Nephron (organoid): Measurements from ENCODE around the gene GAL.
A peak's percentile ranks its signal among the peaks of the same experiment; 100 is the strongest.

Source experiments
- H3K27ac Mint-ChIP-seq, 3 experiments: 2 replicates each; pipeline ENCODE4 v1.8.0; 2020; ENCODE audit warnings: mixed read lengths in 3 of 3, mild to moderate bottlenecking in 2 of 3, moderate library complexity in 1 of 3
- H3K27me3 Mint-ChIP-seq: 2 replicates; pipeline ENCODE4 v1.8.0; 2021; ENCODE audit warnings: low read depth, mild to moderate bottlenecking, moderate library complexity, mixed read lengths
- H3K36me3 Mint-ChIP-seq: 2 replicates; pipeline ENCODE4 v1.8.0; 2020; ENCODE audit warnings: low read depth, mixed read lengths
- H3K4me1 Mint-ChIP-seq: 2 replicates; pipeline ENCODE4 v1.8.0; 2020; ENCODE audit warnings: mixed read lengths
- H3K4me3 Mint-ChIP-seq, 3 experiments: 2 replicates each; pipeline ENCODE4 v1.8.0; 2020; ENCODE audit warnings: mild to moderate bottlenecking in 3 of 3, mixed read lengths in 3 of 3, moderate library complexity in 2 of 3
- H3K9me3 Mint-ChIP-seq: 2 replicates; pipeline ENCODE4 v1.8.0; 2020; ENCODE audit warnings: mixed read lengths
- CTCF ChIP-seq, 3 experiments: fragments of 200-600 bp; sonication (generic); IDR thresholded peaks; one replicate each; pipeline ENCODE4 v1.5.0; 2021; ENCODE audit warnings: antibody characterized with exemption in 3 of 3; ENCODE audit not compliant: unreplicated experiment in 3 of 3

GAL gene

GRCh38 chr11:68687986-68688385 lies 3.6 kb downstream of the GAL start:
- Mint-ChIP-seq H3K27me3 (peaks cover 81% of the 10 kb centered on the region), H3K9me3 (no peaks in the 10 kb centered on the region), H3K4me1 (peaks cover 19% of the 10 kb centered on the region), H3K27ac (no peak overlapping the region), H3K36me3 (no peaks in the 10 kb centered on the region), H3K4me3 (no peak overlapping the region)
- no peak for TF ChIP-seq CTCF (IDR thresholded peaks at IDR 0.05; ENCODE audit: unreplicated experiment in 3 of 3)

- peaks cover 72% of the 10 kb centered on the region for H3K27me3 Mint-ChIP-seq
- no peak for TF ChIP-seq CTCF (IDR thresholded peaks at IDR 0.05; ENCODE audit: unreplicated experiment in 3 of 3)
- no peak overlapping the region for H3K27ac Mint-ChIP-seq
- H3K4me3 Mint-ChIP-seq, result no peak overlapping the region
- no peaks in the 10 kb centered on the region for H3K9me3 Mint-ChIP-seq
- no peaks in the 10 kb centered on the region for H3K36me3 Mint-ChIP-seq
- peaks cover 17% of the 10 kb centered on the region for H3K4me1 Mint-ChIP-seq
Observed at GRCh38 chr11:68688881-68689280, 4.5 kb downstream of the GAL start.

- Mint-ChIP-seq H3K36me3 (no peaks in the 10 kb centered on the region), H3K9me3 (no peaks in the 10 kb centered on the region), H3K4me1 (peaks cover 17% of the 10 kb centered on the region), H3K27me3 (peaks cover 76% of the 10 kb centered on the region), H3K4me3 (no peak overlapping the region), H3K27ac (peak overlapping the region in 1 of 3 experiments; percentile 48)
- TF ChIP-seq CTCF (IDR thresholded peaks at IDR 0.05; ENCODE audit: unreplicated experiment in 3 of 3), result no peak
Observed at GRCh38 chr11:68689737-68690625, 5.6 kb downstream of the GAL start.

DNA sequence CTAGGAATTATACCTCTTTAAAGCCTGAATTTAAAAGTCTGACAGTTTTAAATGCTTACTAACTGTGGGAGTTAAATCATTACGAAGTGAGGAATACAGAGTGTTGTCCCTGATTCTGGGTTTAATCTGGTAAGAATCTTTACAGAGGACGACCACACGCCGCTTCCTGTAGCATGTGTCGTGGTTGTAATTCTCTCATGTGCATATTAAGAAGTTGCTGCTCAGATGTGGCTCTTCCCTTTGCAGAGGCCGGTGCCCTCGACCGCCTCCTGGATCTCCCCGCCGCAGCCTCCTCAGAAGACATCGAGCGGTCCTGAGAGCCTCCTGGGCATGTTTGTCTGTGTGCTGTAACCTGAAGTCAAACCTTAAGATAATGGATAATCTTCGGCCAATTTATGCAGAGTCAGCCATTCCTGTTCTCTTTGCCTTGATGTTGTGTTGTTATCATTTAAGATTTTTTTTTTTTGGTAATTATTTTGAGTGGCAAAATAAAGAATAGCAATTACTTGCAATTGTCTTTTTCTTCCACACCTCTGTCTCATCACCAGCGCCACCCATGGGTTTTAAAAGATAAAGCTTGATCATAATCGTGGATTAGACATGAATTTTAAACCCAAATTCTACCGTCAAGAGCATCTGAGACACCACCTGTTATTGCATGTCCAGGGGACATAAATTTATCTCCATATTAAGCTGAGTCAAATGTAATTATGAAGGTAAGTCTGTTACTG lies 6.5 kb downstream of the GAL start:
- Mint-ChIP-seq H3K27me3 (peaks cover 72% of the 10 kb centered on the region), H3K4me3 (no peak overlapping the region), H3K36me3 (no peaks in the 10 kb centered on the region), H3K9me3 (no peaks in the 10 kb centered on the region), H3K27ac (no peak overlapping the region), H3K4me1 (peaks cover 17% of the 10 kb centered on the region)
- no peak for TF ChIP-seq CTCF (IDR thresholded peaks at IDR 0.05; ENCODE audit: unreplicated experiment in 3 of 3)

DNA sequence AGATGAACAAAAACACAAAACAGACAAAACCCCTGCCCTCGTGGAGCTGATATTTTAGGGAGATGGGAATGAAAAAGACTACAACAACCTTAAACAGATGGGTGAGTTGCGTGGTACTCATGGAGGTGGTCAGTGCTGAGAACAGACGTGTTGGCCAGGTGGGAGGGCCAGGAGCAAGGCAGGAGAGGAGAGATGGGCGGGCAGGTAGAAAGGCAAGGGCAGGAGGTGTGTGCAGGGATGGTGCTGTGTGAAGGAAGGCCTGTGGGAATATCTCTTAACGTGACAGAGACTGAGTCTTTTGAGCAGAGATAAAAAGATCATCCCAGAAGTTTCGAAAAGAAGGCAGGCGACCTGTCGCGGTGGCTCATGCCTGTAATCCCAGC lies 7.0 kb downstream of the GAL start:
- no peaks in the 10 kb centered on the region for H3K36me3 Mint-ChIP-seq

More for the DNA sequence above, 7.0 kb downstream of the GAL start:
- Mint-ChIP-seq H3K4me3 (no peak overlapping the region), H3K27me3 (peaks cover 68% of the 10 kb centered on the region), H3K27ac (no peak overlapping the region), H3K4me1 (peaks cover 17% of the 10 kb centered on the region), H3K9me3 (peaks cover under 1% of the 10 kb centered on the region)
- no peak for TF ChIP-seq CTCF (IDR thresholded peaks at IDR 0.05; ENCODE audit: unreplicated experiment in 3 of 3)
